K562 (cell line): ENCODE measurements around the gene ZFYVE28. TPM values are rescaled to one million over a fixed set of nuclear protein-coding genes. Genes with fewer than 3 reads are reported as not detected.

Experiments
- CBFB ChIP-seq: sonication (generic); formaldehyde crosslinking; IDR thresholded peaks from 2 replicates; pipeline ENCODE4 v1.4.0; 2020; ENCODE audit warnings: mild to moderate bottlenecking, missing genetic modification reagents
- CHCHD3 ChIP-seq: fragments of 250-450 bp; sonication (Bioruptor Pico); IDR thresholded peaks from 2 replicates; pipeline ENCODE4 v2.1.2; 2022; ENCODE audit warnings: mild to moderate bottlenecking
- CREBBP ChIP-seq: IDR thresholded peaks from one replicate; pipeline ENCODE4 v1.6.1; 2012; ENCODE audit warnings: low read depth, mild to moderate bottlenecking, control low read depth, inconsistent platforms, low read length
- DNMT1 ChIP-seq: fragments of 450-650 bp; IDR thresholded peaks from 2 replicates; pipeline ENCODE4 v1.6.1; 2016; ENCODE audit warnings: antibody characterized with exemption, mild to moderate bottlenecking
- ESRRA ChIP-seq: fragments of 450-650 bp; IDR thresholded peaks from 2 replicates; pipeline ENCODE4 v1.6.1; 2014; ENCODE audit warnings: low read depth, mild to moderate bottlenecking, moderate library complexity, borderline replicate concordance
- EWSR1 ChIP-seq: fragments of 450-650 bp; IDR thresholded peaks from 2 replicates; pipeline ENCODE4 v1.6.1; 2018; ENCODE audit warnings: borderline replicate concordance, mild to moderate bottlenecking, low read depth, moderate library complexity; ENCODE audit not compliant: partially characterized antibody
- FOXJ2 ChIP-seq: fragments of 200-800 bp; sonication (Bioruptor generic); IDR thresholded peaks from 2 replicates; pipeline ENCODE4 v1.6.1; 2016; ENCODE audit warnings: missing genetic modification characterization, missing compliant biosample characterization
- GABPA ChIP-seq: fragments of 200-800 bp; sonication (Bioruptor generic); conservative IDR thresholded peaks from 2 replicates; pipeline ENCODE4 v1.6.1; 2016; ENCODE audit warnings: low read depth, missing genetic modification characterization, missing compliant biosample characterization
- GATA2 ChIP-seq: sonication (generic); formaldehyde crosslinking; IDR thresholded peaks from 2 replicates; pipeline ENCODE4 v1.4.0; 2020; ENCODE audit warnings: mild to moderate bottlenecking, missing genetic modification reagents
- JUND ChIP-seq, 2 experiments: IDR thresholded peaks; 2 replicates in 1 of 2; 3 replicates in 1 of 2; pipeline ENCODE4 v1.6.1; 2011; ENCODE audit warnings: borderline replicate concordance in 2 of 2, low read depth in 2 of 2, low read length in 2 of 2, improper control_type of control experiment in 1 of 2, missing biosample characterization in 1 of 2, missing genetic modification characterization in 1 of 2, missing genetic modification reagents in 1 of 2
- KDM1A ChIP-seq, 2 experiments: fragments of 450-650 bp; IDR thresholded peaks; 2 replicates each; pipeline ENCODE4 v1.6.1; 2016; ENCODE audit warnings: mild to moderate bottlenecking in 2 of 2
- KLF1 ChIP-seq: fragments of 450-650 bp; IDR thresholded peaks from 2 replicates; pipeline ENCODE4 v1.6.1; 2016; ENCODE audit warnings: missing genetic modification characterization, missing compliant biosample characterization
- MAZ ChIP-seq, 2 experiments: fragments of 450-650 bp in 1 of 2; sonication (generic) in 1 of 2; formaldehyde crosslinking; IDR thresholded peaks in 1 of 2; conservative IDR thresholded peaks in 1 of 2; 2 replicates each; pipeline versions ENCODE4 v1.4.0 to v1.5.0; 2020; ENCODE audit warnings: mild to moderate bottlenecking in 1 of 2, missing genetic modification reagents in 1 of 2
- POLR2A ChIP-seq: fragments of 450-650 bp; conservative IDR thresholded peaks from 2 replicates; pipeline ENCODE4 v1.6.1; 2016
- PTTG1 ChIP-seq: fragments of 450-650 bp; IDR thresholded peaks from 2 replicates; pipeline ENCODE4 v1.6.1; 2016; ENCODE audit warnings: low read depth, mild to moderate bottlenecking, missing genetic modification characterization, missing compliant biosample characterization
- RBM22 ChIP-seq: fragments of 200-400 bp; formaldehyde crosslinking; IDR thresholded peaks from 2 replicates; pipeline ENCODE4 v1.6.1; 2018; ENCODE audit warnings: low read length, low read depth; ENCODE audit not compliant: poor library complexity, severe bottlenecking
- RBM39 ChIP-seq: fragments of 200-400 bp; formaldehyde crosslinking; optimal IDR thresholded peaks from 2 replicates; pipeline ENCODE3; 2018; ENCODE audit warnings: low read depth, low read length
- SAFB ChIP-seq: fragments of 200-400 bp; formaldehyde crosslinking; IDR thresholded peaks from 2 replicates; pipeline ENCODE4 v1.6.1; 2017; ENCODE audit warnings: low read depth, low read length, borderline replicate concordance
- TAF9B ChIP-seq: fragments of 450-650 bp; IDR thresholded peaks from 2 replicates; pipeline ENCODE4 v1.6.1; 2018; ENCODE audit warnings: mild to moderate bottlenecking; ENCODE audit not compliant: partially characterized antibody
- THRA ChIP-seq: fragments of 450-650 bp; IDR thresholded peaks from 2 replicates; pipeline ENCODE4 v1.6.1; 2017; ENCODE audit warnings: mild to moderate bottlenecking, moderate library complexity
- ZFP1 ChIP-seq: fragments of 450-650 bp; formaldehyde crosslinking; IDR thresholded peaks from 2 replicates; pipeline ENCODE4 v1.4.0; 2020; ENCODE audit warnings: mild to moderate bottlenecking, mixed read lengths
- ZNF146 ChIP-seq: IDR thresholded peaks from one replicate; pipeline ENCODE4 v1.6.1; 2018; ENCODE audit warnings: missing compliant biosample characterization; ENCODE audit not compliant: unreplicated experiment
- ZNF263 ChIP-seq: sonication (generic); formaldehyde crosslinking; IDR thresholded peaks from 2 replicates; pipeline ENCODE4 v1.8.0; 2022; ENCODE audit warnings: mild to moderate bottlenecking, missing genetic modification reagents, borderline replicate concordance
- polyA plus RNA-seq, 8 experiments: library from polyadenylated mRNA; depleted of rRNA in 4 of 8; stranded (reverse) in 5 of 8; unstranded in 3 of 8; fragments of >200 nt; fragmentation: Nextera tagmentation in 2 of 8; fragmentation: Illumina TruSeq in 1 of 8; extraction: Ambion mirVana in 2 of 8; extraction: Trizol in 1 of 8; gene quantifications; 2 replicates each; pipeline versions ENCODE4 v1.2.1 to v1.2.3, GENCODE V29; 2011 to 2014; ENCODE audit warnings: inconsistent platforms in 1 of 8, missing spikeins in 1 of 8
- total RNA-seq, 7 experiments: library from RNA; depleted of rRNA in 6 of 7; stranded (reverse); fragments of >200 nt in 6 of 7; fragmentation: Illumina TruSeq in 2 of 7; extraction: Trizol in 2 of 7; gene quantifications; 2 replicates each; pipeline versions ENCODE4 v1.2.1 to v1.2.3, GENCODE V29; 2011 to 2021; ENCODE audit warnings: low replicate concordance in 1 of 7
- TF ChIP-seq, protein P1 (sequence below): fragments of 450-650 bp; IDR thresholded peaks from 2 replicates; pipeline ENCODE4 v1.7.0; 2016; ENCODE audit warnings: borderline replicate concordance
- TF ChIP-seq, protein P2 (sequence below): sonication (generic); formaldehyde crosslinking; IDR thresholded peaks from 2 replicates; pipeline ENCODE4 v1.8.1; 2023; ENCODE audit warnings: mild to moderate bottlenecking, missing genetic modification reagents, moderate library complexity

Gene ZFYVE28
- total and polyA plus RNA-seq, 9 of the 15 experiments (the other 6 are each of a cell fraction or from before 2014, with no cell fraction given) = 1.3 to 24.8 (median 8.9) TPM

- TF ChIP-seq, protein P1, sequence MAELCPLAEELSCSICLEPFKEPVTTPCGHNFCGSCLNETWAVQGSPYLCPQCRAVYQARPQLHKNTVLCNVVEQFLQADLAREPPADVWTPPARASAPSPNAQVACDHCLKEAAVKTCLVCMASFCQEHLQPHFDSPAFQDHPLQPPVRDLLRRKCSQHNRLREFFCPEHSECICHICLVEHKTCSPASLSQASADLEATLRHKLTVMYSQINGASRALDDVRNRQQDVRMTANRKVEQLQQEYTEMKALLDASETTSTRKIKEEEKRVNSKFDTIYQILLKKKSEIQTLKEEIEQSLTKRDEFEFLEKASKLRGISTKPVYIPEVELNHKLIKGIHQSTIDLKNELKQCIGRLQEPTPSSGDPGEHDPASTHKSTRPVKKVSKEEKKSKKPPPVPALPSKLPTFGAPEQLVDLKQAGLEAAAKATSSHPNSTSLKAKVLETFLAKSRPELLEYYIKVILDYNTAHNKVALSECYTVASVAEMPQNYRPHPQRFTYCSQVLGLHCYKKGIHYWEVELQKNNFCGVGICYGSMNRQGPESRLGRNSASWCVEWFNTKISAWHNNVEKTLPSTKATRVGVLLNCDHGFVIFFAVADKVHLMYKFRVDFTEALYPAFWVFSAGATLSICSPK = no peak
- no peak for TF ChIP-seq THRA
- TF ChIP-seq PTTG1 = no peak
- no peak for TF ChIP-seq RBM39
- TF ChIP-seq ZNF146 (CRISPR knock-in tag) = no peak
- peak; percentile 50 to 78 for TF ChIP-seq MAZ (CRISPR knock-in tag; conservative IDR thresholded peaks at IDR 0.05 in 1 of 2, IDR thresholded peaks at IDR 0.05 in 1 of 2)
- no peak for TF ChIP-seq CHCHD3 (CRISPR knock-in tag)
- no peak for TF ChIP-seq TAF9B
- TF ChIP-seq GATA2 = peak; percentile 65; the same call in 1 of the 2 replicates
- TF ChIP-seq ESRRA = 0 out of 2 replicates have a peak, but pooled peaks have one; percentile 8
- no peak for TF ChIP-seq KDM1A (IDR thresholded peaks at IDR 0.05)
- TF ChIP-seq ZNF263 (CRISPR knock-in tag) = no peak
- no peak for TF ChIP-seq RBM22
- TF ChIP-seq KLF1 = no peak
- no peak for TF ChIP-seq ZFP1 (CRISPR knock-in tag)
- no peak for TF ChIP-seq DNMT1
- TF ChIP-seq EWSR1 = no peak
- TF ChIP-seq CBFB (CRISPR knock-in tag) = 0 out of 2 replicates have a peak, but pooled peaks have one; percentile 30
- TF ChIP-seq SAFB = peak; percentile 72; the same call in 1 of the 2 replicates
- TF ChIP-seq CREBBP = no peak
- peak; percentile 52; the same call in 1 of the 2 replicates for TF ChIP-seq GABPA (tag)
- no peak for TF ChIP-seq JUND (IDR thresholded peaks at IDR 0.05; ENCODE audit: borderline replicate concordance, low read depth, low read length)
- TF ChIP-seq JUND (tag; IDR thresholded peaks at IDR 0.05; ENCODE audit: borderline replicate concordance, low read depth, low read length) = no peak
- TF ChIP-seq, protein P2, sequence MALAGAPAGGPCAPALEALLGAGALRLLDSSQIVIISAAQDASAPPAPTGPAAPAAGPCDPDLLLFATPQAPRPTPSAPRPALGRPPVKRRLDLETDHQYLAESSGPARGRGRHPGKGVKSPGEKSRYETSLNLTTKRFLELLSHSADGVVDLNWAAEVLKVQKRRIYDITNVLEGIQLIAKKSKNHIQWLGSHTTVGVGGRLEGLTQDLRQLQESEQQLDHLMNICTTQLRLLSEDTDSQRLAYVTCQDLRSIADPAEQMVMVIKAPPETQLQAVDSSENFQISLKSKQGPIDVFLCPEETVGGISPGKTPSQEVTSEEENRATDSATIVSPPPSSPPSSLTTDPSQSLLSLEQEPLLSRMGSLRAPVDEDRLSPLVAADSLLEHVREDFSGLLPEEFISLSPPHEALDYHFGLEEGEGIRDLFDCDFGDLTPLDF = no peak
- peak; percentile 65 for TF ChIP-seq POLR2A
- TF ChIP-seq FOXJ2 (tag) = no peak
Observed at GRCh38 chr4:2364654-2365053, 53.8 kb downstream of the ZFYVE28 start (continued).
